ENCODE data around the gene RADX.

DNA sequence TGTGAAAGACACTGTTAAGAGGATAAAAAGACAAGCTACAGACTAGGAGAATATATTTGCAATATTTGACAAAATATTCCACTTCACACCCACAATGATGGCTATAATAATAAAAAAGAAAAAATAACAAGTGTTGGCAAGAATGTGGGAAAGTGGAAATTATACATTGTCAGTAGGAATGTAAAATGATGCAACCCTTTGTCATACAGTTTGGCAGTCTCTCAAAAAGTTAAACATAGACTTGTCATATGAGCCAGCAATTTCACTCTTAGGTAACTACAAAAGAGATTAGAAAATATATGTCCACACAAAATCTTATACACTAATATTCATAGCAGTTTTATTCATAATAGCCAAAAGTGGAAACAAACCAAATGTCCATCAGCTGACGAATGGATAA, 5.2 kb upstream of the RADX start:
- TF ChIP-seq, protein P1, sequence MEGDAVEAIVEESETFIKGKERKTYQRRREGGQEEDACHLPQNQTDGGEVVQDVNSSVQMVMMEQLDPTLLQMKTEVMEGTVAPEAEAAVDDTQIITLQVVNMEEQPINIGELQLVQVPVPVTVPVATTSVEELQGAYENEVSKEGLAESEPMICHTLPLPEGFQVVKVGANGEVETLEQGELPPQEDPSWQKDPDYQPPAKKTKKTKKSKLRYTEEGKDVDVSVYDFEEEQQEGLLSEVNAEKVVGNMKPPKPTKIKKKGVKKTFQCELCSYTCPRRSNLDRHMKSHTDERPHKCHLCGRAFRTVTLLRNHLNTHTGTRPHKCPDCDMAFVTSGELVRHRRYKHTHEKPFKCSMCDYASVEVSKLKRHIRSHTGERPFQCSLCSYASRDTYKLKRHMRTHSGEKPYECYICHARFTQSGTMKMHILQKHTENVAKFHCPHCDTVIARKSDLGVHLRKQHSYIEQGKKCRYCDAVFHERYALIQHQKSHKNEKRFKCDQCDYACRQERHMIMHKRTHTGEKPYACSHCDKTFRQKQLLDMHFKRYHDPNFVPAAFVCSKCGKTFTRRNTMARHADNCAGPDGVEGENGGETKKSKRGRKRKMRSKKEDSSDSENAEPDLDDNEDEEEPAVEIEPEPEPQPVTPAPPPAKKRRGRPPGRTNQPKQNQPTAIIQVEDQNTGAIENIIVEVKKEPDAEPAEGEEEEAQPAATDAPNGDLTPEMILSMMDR (IDR thresholded peaks at IDR 0.05; ENCODE audit: low read depth, low read length): no peak
- TF ChIP-seq EZH2phosphoT487 (IDR thresholded peaks at IDR 0.05; ENCODE audit: low read depth): no peak
